Stimulated activated CD8-positive, alpha-beta memory T cell treated with anti-CD3 and anti-CD28 coated beads, Interleukin-12 subunit alpha, Interleukin-12 subunit beta, amount 100 ng/mL, for 4 hours (primary cell): Measurements from ENCODE around the gene KDSR.

Source experiments
- DNase-seq: peaks from one replicate; pipeline ENCODE4 v3.0.0-alpha.2; 2020; ENCODE audit warnings: low read depth

Gene KDSR

GRCh38 chr18:63320123-63320974 lies 46.7 kb downstream of the KDSR start:
- DNase-seq = peak; percentile 78

GRCh38 chr18:63319383-63320122 lies 47.5 kb downstream of the KDSR start, which contains the start of gene BCL2:
Gene BCL2, minus strand, starts transcription at chr18:63319769.
- peak; percentile 11 for DNase-seq

- DNase-seq = no peak
These were observed 48.1 kb downstream of the KDSR start for GRCh38 chr18:63318889-63319382.

- DNase-seq = peak; percentile 62
These were observed 48.8 kb downstream of the KDSR start for GRCh38 chr18:63317982-63318888.

DNA sequence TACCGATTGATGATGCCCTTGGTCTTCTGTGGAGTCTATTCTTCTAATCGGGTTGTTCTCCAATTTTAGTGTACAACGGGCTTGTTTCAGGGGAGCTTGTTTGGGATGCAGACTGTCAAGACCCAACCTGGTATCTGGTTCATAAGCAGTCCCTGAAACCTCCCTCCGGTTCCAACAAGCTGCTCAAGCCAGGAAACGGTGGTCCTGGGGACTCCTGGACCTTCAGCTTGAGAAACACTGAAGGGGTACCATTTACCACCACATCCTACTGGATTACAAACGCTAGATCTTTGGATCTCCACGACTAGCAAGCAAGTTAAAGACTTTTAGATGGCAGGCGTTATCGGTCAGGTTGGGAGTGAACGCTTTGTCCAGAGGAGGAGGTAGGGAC lies 49.5 kb downstream of the KDSR start:
- DNase-seq = no peak

GRCh38 chr18:63316612-63317555 lies 50.1 kb downstream of the KDSR start:
- no peak for DNase-seq

- DNase-seq = no peak
These were observed 51.1 kb downstream of the KDSR start for GRCh38 chr18:63315876-63316275.

DNA sequence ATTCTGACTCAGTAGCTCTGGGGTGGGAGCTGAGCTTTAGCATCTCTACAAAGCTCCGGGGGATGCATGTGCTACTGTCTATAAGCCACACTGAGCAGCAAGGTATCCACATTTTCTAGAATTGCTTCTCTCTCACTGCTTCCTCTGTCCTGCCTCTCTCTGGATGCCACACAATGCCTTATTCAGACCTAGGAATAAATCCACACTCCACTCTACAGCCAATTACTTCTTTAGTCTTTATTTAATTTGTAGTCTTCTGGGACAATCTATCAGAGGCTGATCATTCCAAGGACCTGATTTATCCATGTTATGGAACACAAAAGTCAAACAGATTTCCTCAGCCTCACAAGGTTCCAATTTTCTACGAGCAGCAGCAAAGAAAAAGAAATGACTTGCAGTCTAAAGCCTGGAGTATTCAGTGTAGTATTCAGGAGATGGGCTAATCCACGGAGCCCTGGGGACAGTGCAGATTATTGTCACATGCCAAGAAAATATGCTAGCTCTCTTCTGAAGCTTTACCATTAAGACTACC lies 51.8 kb downstream of the KDSR start:
- no peak for DNase-seq

DNA sequence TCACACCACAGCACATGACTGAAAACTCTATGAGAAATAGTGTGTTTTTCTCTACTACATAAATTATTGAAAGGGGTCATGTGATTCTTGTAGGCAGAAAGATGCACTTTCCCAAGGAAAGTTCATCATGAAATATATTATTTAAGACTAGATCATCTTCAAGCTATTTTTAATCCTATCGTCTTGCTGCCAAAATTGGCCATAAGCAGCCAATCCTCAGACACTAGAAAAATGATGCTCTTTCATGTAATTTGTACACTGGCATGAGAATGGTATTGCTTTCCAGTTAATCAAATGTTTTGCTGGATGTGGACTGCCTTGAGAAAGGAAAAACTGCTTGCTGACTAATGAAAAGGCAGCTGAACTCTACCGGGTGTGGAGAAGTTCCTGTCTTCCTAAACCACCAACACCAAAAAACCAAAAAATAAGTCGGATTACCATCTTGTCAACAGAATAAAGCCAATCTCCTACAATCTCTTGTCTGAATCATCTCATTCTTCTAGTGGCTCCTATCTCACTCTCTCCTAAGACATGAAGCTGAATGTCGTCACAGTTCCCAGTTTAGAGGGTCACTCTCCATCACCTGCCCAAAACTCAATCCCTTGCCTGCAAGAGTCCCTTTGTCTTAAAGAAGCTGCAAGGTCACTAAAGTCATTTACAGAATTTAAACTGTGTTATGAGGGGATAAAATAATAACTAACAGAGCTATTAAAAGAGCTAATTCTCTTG lies 52.8 kb downstream of the KDSR start:
- DNase-seq = no peak

DNA sequence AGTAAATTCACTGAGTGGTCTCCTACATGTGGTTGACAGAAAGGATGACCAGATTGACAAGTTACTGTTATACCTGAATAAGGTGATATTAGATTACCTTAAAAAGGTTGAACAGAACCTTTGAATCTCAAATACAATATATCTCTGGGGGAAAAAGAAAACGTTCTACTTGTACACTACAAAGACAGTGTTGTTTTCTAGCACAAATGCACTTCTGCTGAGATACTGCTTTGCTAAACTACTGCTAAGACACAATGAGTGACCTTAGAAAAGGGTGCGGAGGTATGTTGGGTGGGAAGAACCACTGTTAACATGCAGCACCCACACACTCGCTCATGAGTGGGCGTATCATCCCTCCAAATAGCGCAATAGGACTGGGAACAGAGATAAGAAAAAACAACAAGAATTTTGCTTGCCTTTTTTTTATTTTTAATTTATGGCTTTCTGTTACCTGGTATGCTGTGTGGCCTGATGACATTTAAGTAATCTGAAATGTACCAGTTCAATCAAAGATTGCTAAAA lies 53.5 kb downstream of the KDSR start:
- no peak for DNase-seq

GRCh38 chr18:63312737-63313395 lies 54.1 kb downstream of the KDSR start:
- DNase-seq = no peak

- DNase-seq = no peak
These were observed 55.0 kb downstream of the KDSR start for GRCh38 chr18:63312019-63312409.

DNA sequence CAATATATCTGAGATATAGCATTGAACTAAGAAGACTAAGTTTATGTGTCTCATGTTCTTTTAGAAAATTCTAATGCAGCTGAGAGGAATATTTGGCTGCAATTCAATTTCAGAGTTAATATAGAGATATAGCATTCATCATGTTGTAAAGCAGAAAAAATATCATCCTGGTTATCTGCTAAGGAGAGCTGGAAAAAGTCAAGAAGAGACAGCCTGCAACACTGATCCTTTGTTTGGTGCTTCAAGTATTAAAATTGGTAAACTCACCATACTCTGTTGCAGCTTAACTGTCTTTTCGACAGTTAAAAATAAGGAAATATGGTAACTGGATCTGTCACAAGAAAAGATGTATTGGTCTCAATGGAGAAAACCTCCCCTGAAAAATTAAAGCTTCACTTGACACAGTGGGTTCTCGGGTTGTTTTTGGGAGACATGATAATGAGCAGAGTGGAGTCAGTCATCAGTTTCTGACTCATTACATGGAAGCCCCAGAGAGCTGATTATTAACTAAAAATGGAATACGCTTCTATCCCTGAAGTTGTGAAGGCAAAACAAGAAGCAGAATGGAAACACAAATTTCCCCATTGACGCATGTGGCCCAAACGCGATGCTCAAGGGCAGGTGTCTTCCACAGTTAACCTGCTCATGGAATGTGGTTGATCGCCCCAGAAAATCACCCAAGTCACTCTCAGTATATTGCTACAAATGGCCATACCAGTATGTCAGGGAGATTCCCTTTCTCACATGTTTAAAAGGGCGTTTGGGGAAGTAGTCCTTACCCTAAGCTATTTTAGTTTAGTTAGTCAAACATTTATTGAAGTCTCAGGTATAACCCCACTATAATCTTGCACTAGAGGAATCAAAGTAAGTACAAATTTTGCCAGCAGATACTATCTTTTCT lies 55.6 kb downstream of the KDSR start:
- no peak for DNase-seq

DNA sequence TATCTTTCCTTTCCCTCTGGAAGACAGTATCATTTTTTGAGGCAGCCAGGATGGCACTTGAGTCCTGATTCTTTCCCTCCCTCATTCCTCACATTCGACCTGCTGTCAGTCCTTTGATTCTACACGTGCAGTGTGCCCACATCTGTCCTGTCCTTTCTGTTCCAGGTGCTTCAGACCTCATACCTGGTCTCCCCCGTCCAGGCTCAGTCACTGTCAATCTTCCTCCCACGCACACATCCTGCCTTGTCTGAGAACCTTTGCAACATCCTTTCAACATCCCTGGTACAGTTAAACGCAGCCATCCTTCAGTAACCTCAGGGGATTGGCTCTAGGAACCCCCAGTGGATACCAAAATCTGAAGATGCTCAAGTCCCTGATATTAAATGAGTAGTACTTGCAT lies 57.6 kb downstream of the KDSR start:
- DNase-seq = no peak

DNA sequence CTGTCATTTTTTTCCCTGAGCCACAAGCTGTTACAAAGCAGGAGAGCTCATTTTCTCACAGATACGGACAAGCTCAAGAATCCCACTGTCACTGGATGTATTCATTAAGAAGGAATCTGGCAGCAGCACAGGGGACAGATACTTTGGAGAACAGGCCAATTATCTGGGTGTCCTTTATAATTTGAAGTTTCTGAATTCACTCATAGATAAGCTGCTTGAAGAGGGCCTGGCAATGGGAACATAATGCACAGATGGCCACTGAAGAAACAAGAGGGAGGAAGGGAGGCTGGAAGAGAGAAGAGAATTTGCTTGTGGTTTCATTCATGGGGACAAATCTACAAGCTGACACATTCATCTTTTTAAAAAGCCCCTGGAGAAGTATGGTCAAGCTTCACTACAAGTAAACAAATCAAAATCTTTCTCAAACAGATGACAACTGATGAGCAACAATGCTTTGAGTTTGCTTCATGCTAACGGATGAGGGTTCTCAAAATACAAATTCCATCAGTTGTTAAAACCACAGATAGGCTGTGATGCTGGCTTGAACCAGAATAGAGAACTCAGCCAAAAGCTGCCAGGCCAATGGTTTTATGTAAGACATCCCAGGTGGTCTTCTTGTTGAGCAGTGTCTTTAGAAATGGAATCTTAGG lies 59.3 kb downstream of the KDSR start:
- no peak for DNase-seq

DNA sequence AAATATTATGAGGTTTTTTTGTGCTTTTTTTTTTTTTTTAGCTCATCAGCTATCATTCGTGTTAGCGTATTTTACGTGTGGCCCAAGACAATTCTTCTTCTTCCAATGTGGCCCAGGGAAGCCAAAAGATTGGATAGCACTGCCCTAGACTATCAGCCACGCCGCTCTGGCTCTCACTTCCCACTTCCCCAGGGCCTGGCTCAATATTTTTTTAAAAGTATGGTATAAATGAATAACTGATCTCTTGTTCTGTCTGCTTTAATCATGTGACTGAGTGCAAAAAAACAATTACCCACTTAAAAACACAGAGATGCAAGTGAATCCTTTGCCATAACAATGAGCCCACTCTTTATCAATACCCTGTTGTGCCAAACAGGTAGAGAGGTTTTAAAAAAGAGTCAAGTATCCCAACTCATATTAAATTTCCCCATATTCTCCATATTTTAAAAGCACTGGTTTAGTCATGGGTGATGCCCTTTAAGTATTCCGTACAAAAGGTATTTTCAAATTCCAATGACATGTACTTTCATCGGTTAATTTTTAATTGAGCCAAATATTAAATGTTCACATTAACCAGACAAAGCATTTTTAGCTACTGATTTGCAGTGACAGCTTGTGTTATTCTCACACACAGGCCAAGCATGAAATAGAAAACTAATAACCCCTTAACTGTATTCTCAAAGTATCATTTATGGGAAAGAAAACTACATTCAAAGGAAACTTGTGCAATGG lies 60.0 kb downstream of the KDSR start:
- no peak for DNase-seq

- DNase-seq = no peak
These were observed 60.8 kb downstream of the KDSR start for GRCh38 chr18:63306249-63306648.
